NCI-H128 (cell line): ENCODE data around the gene DGKI.
"Not testable (repeated sequence)": the region's sequence is repeated elsewhere in the genome, so short reads cannot be mapped to it uniquely, and the experiment has no call there.

Source experiments
- DNase-seq: peaks from one replicate; lab custom pipeline; 2025; ENCODE audit not compliant: unreplicated experiment; lab: John Stamatoyannopoulos, UW

Gene DGKI

DNA sequence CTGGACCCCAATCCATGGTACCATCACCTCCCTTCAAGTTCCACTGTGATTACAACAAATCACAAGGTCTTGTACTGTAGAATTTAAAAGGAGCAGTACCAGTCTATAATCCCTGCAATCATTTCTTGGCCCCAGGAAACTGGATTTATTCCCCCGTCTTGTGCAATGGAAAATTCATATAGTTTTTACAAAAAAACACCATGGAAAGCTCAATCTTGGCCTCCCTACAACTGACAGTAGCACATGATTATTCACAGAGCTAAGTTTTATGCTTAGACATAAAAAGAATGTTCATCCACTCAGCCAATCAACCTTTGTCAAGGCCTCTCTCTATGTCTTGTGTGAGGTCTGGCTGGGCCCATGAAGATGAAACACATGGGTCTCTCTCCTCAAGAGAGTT, 10.2 kb downstream of the DGKI start:
- no peak for DNase-seq

DNA sequence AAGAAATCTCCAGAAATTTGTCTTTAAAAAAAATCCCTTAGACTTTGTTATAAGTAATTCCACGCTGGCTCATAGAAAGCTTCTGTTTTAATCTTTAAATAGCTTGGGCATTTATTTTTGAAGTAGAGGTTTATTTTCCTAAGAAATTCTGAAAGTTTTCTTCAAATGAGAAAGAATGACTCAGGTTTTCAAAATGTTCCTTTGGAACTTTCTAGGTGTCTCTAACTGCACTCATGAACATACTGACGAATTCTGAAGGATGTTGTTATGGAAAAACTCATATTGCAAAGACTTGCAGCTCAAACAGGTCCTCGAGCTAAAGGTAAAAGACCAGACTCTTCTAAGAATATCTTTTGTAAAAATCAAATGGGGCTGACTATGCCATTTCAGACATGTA, 10.7 kb downstream of the DGKI start:
- no peak for DNase-seq

DNA sequence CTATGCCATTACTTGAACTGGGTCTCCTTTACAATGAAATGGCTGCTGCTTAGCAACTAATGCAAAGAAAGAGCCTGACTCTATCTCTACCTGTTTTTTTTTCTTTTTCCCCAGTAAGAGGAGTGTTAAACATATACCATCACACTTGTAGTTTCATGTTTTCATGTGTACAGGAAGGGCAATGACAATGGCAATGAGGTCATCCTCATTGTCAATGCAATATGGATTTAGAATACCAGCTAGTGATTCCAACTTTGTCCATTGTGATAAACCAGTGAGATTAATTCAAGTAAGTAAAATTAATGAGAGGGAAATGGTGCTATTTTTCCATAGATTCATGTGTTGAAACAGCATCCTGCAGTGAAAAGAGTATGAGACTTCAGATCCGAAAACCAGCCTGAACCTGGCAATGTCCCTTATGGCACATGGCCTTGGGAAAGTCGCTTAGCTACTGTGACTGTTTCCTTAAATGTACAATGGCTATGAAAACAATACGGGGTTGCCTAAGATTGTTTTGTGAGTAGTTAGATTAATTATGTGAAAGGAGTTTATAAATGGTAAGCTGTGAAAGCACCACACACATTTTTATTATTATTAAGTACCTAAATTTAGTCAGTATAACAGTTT, 11.2 kb downstream of the DGKI start:
- no peak for DNase-seq

DNA sequence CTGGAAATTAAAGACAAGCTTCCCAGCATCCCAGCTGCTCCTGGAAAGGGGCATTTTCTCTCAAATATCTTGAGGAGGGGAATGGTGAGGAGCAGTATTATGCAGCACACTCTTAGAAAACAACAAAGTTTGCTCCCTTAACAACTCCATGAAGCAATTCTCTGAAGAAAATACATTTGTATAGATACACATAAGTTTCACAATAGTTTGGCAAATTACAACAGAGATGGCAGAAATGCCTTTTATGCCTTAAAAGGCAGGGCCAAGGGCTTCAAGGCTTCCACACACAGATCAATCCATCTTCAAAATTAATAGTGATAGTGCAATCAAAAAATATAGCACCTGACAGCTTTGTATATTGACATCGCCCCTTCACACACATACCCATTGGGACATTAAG, 12.2 kb downstream of the DGKI start:
- no peak for DNase-seq

DNA sequence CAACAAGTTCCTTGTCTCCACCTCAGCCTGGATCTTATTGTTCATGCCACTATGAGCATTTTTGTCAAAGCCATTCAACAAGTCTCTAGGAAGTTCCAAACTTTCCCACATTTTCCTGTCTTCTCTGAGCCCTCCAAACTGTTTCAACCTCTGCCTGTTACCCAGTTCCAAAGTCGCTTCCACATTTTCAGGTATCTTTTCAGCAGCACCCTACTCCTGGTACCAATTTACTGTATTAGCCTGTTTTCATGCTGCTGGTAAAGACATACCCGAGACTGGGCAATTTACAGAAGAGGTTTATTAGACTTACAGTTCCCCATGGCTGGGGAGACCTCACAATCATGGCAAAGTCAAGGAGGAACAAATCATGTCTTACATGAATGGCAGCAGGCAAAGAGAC, 13.8 kb downstream of the DGKI start:
- not testable (repeated sequence) for DNase-seq

DNA sequence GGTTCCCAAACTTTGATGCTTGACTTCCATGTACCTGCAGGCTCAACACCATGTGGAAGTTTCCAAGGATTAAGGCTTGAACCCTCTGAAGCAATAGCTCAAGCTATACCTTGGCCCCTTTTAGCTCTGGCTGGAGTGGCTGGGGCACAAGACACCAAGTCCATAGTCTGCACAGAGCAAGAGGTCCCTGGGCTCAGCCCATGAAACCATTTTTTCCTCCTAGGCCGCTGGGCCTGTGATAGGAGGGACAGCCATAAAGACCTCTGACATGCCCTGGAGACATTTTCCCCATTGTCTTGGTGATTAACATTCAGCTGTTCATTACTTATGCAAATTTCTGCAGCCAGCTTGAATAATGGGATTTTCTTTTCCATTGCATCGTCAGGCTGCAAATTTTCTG, 14.4 kb downstream of the DGKI start:
- DNase-seq = no peak

DNA sequence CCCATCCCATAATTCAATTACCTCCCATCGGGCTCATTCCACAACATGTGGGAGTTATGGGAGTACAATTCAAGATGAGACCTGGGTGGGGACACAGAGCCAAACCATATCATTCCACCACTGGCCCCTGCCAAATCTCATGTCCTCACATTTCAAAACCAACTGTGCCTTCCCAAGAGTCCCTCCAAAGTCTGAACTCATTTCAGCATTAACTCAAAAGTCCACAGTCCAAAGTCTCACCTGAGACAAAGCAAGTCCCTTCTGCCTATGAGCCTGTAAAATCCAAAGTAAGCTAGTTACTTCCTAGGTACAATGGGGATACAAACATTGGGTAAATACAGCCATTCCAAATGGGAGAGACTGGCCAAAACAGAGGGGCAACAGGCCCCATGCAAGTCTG, 15.2 kb downstream of the DGKI start:
- not testable (repeated sequence) for DNase-seq

DNA sequence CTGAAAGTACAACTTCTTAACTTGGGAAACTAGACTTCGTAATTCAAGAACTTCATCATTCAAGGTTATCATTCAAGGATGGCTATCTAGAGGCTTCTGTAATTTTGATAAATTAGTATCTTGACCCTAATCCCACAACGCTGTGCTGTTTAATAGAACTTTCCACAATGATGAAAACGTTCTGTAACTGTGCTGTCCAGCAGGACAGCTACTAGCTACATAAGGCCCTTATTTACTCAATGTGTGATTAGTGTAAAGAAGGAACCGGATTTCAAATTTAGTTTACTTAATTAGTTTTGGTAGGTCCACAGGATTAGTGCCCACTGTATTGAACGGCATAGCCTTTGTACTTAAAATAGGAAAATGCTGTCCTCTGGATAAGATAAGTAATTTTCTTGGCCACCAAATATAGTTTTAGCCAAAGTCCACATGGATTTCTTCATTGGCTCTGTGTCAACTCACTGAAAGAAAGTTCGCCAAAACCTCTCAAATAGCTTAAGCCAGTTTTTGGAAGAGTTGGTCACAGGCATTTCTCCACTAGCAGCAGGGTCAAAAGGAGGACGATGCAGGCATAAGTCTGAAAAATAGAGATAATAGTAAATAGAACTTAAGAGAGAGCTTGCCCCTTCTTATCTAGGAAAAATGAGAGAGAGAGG, 17.3 kb downstream of the DGKI start:
- no peak for DNase-seq

DNA sequence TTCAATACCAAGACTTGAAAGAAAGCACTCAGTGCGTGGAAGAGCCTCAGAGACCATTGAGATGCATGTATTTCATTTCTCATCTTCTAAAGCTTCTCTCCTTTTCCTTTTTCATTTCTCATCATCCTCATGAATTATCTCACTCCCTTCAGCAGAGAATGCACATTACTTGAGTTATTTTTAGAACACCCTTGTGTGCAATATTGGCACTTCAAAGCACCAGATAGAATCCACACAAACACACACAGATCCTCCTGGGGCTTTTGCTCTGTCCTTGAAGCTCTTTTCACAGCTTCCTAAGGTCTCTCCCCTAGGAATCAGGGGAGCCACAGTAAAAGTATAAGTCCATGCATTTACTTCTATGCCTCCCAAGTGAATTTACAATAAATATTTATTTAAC, 18.3 kb downstream of the DGKI start:
- DNase-seq = no peak

DNA sequence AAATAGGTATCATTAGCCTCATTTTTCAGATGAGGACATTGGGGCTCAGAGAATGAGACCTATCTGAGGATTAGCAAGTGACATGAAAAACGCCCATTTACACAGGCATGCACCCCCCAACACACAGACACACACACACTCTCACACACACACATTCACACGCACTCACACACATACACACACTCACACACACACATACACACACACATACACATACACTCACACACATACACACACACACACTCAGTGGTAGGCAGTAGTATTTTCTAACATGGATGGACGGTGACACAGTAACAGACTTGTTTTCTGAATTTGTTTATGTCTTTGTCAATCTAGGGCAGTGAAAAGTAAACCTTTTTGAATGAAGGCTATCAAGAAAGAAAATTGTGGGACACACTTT, 21.3 kb downstream of the DGKI start:
- no peak for DNase-seq

DNA sequence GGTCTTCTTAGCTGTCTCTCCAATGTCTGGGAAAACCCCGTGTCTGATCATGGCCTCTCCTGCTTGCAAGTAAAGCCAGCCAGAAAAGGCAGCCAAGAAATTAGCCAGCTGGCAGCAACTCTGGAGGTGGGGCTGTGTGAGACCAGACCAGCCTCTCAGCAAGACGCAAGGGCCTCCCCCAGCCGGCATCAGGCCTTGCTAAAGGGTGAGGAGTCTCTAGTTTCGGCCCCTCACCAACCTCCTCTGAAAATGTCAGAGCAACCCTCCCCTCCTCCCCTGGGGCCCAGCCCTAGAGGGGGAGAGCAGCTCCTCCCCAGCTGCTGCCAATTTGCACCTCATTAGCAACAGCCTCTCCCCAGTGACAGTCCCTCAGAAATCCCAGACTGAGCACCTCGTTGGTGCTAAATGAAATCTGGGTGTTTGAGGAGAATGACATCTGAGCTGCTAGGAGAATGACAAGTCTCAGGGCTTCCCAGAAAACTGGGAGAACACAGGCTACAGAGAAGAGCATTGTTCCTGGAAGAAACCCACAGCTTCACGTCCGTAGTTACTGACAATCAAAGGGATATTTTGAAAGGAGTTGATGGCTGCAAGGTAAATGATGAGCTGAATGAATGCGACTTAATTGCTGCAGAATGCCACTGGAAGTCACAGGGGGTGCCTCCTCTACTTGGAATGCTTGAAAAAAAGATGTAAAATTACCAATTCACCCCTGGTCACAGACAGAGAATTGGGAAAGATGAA, 25.9 kb downstream of the DGKI start:
- DNase-seq = peak; percentile 47

DNA sequence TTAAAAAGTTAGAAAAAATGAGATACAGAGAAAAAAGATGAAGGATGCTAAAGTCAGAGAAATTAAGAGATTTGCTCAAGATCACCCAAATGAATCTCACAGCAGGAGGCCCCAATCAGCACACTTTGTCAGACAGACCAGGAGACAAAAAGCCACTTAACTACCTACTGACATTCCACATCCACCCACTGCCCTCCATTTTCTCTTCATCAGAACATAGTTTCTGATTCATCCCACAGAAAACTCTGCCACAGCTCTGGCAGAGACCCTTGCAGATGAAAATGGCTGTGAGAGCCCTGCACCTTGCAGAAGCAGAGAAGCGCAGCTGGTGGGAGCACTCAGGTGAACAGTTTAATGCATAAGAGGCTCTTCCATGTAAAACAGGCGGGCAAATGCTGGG, 26.6 kb downstream of the DGKI start:
- DNase-seq = no peak

DNA sequence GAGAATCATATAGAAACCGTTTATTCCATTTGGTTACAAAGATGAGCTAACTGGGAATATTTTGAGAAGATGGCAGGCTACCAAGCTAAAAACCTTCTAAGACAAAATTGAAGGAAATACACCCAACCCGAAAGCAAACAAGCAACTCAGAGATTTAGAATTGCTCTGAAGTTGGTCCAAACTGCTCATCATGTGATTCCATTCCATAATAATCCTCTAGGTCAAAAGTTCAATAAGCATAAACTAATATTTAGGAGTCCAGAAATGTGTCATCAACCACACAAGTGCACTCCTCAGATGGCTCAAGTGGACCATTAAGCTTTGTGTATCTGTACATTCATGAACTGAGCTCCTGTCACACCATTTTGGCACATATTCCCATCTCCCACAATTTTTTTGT, 28.7 kb downstream of the DGKI start:
- DNase-seq = no peak

DNA sequence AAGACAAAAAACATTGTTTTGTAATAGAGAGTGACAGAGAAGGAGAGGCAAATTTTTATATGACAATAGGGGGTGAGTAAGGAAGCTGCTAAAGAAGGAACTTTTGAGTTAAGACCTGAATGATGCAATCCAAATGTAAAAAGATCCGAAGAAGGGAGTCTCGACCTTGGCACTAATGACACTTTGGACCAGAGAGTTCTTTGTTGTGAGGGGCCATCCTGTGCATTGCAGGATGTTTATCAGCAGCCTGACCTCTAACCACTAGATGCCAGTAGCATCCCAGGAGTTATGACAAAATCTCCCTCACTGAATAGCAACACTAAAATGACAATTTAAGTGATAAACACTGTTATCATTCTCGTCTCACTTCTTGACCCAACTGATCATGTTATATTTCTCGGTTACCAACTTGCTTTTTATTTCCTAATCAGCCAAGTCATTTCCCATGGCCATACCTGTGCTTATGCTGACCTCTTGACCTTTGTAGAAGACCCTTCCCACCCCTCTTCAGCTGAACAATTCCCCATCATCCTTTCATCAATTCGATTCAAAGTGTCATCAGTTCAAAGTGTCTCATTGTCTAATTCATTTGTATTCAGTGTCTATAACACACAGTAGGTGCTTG, 30.0 kb downstream of the DGKI start:
- no peak for DNase-seq

DNA sequence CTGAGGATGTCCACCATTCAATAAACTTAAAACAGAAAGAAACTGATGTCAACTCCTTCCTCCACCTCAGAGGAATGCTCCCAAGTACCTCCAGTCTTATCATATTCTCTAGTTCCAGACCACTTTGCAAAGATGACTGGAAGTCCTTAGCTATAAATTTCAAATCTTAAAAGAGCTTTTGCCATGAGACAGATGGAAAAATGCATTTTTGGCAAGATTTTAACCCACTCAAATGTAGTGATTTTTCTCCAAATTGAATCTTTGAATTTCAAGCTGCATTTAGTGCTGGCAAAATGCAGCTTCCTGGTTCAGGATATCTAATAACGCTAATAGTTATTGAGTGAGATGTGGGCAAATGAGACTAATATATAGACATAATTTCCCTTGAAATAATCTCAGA, 33.2 kb downstream of the DGKI start:
- no peak for DNase-seq

DNA sequence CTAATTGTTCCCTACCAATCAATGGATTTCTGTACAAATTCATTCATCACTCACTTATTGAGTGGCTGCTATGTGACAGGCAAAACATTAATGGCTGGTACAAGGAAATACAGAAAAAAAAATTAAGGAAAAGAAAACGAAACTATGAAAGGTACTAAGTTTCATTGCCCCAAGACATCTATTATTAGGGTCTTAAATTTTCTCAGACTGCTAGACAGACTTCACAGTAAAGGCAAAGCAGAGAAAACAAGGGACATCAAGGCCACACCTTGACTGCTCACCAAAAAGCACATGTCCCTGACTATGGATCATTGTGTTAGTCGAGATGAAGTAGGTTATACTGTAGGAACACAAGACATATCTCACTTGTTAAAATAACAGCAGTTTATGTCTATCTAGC, 36.5 kb downstream of the DGKI start:
- no peak for DNase-seq

DNA sequence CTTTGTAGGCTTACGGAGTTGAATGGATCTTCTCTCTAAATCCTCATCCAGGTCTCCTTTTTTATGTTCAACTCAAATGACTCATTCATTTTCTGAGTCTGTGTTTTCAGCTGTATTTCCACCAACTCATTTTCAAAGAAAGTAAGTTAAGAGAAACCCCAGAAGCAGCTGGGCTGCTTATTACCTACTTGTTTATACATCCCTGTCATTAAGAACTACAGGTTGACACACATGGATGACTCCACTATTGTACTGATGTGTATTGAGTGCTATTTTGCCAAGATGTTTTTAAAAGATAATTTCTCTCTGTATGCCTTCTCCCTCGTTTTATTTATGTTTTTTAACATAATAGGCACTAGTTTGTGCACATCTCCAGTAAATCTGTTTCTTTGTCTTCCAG, 41.9 kb downstream of the DGKI start:
- peak; percentile 19 for DNase-seq

DNA sequence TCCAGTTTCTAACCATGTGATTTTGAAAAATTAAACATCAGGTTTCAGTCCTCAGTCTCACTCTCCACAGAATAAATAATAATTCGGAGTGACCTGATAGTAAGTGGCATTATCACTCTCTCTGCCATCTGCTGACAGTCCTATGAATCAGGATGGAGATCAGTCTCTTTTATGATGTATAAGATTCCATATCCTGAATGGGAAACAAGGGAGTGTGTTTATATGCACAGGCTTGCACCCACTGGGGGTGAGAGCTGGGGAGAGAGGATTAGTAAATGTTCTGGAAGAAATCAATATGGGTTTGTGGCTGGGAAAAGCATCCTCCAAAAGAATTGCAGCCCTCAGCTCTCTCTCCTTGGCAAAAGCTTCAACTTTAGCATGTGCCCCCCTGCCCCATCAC, 45.3 kb downstream of the DGKI start:
- no peak for DNase-seq

DNA sequence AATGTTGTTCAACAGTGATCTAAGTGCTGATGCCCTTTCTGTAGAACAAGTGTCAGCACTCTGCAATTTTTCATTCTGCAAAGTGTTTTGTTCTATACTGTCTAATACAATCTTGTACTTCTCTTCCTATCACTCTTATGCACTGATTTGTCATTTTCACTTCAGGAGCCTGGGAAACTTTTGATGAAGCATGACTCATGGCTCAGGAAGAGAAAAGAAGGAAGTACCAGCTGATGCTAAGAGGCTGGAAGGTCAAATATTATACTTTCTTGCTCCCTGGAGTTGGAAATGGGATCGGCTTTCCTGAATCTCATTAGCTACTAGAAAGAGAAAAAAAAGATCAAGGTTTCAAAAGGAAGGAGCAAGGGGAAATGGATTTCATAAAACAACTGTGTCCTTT, 45.8 kb downstream of the DGKI start:
- DNase-seq = no peak

DNA sequence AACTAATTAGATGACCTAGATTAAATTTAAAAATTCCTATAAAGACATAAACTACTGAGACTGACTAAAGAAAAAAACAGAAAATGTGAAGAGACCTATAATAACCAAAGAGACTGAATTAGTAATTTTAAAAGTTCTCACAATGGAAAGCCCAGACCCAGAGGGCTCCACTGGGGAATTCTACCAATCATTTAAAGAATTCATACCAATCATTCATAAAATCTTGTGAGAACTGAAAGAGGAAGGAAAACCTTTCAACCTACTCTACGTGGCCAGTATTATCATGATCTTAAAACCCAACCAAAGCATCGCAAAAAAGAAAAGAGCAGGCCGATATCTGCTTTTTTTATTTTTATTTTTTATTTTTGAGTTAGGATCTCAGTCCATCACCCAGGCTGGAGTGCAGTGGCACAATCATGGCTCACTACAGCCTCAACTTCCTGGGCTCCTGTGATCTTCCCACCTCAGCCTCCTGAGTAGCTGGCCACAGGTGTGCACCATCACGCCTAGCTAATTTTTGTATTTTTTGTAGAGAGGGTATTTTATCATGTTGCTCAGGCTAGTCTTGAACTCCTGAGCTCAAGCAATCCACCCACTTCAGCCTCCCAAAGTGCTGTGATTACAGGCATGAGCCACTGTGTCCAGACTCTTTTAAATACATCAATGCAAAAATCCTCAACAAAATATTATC, 48.6 kb downstream of the DGKI start:
- DNase-seq = no peak

DNA sequence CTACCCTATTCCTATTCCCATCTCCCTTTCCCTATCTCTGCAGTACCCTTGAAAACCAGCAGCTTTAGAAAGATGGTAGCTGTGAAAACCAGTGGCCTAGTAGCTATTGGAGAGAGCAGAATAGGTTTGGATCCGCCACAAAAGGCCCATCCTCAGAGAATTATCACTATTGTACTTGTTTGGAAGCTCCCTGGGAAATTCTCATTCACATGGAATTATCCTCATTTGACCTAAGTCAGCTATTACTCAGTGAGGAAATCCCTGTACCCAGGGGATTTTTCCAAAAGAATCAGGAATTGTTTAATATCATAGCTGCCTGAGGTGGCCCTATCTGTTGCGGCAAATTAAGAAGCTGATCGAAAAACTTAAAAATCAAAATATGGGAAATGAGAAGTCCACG, 51.6 kb downstream of the DGKI start:
- DNase-seq = no peak

DNA sequence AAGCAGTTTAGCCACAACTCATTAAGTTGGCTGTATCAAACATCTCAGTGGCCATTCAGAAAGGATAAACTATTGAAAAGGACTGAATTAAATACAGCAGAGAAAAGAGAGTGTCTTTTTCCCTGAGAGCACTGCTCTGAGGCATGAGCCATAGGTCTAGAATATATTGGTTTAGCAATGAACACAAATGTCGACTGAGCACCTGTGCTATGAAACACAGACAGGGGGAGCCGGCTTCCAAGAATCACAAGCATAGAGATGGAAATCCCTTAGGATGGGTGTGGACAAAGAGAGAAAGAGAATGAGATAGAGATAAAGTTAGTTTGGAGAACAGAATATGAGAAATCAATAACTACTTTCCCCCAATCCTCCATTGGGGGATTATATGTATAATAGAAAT, 54.8 kb downstream of the DGKI start:
- no peak for DNase-seq
